K562 (cell line): ENCODE data around the gene CMSS1. TPM values are rescaled to one million over a fixed set of nuclear protein-coding genes. Genes with fewer than 3 reads are reported as not detected.

Experiments
- ATAC-seq: fragments of 200-7000 bp; cut with Tn5 transposase; 3 replicates; pipeline ENCODE4 v1.9.1; 2020; ENCODE audit warnings: moderate library complexity
- BruUV-seq: library from RNA; stranded (reverse); fragments of 400-500 nt; replicated peaks from 2 replicates; lab custom pipeline; 2021; lab: Mats Ljungman, UMichigan
- CTCF ChIA-PET: fragments of 300-600 bp; formaldehyde crosslinking; extraction: SDS; loops from one replicate; lab custom pipeline; 2021; ENCODE audit warnings: low intra/inter-chr PET ratio; lab: Yijun Ruan, JAX
- POLR2A ChIA-PET: fragments of 300-600, 350-650 bp; sonication (Branson Sonifier 250); formaldehyde crosslinking; extraction: SDS; loops from one replicate; lab custom pipeline; 2021; ENCODE audit warnings: antibody characterized with exemption, inconsistent platforms; lab: Yijun Ruan, JAX
- DNase-seq, 4 experiments: peaks; one replicate each; pipeline versions ENCODE4 v3.0.0 to v3.0.0-alpha.2; 2011 to 2018; ENCODE audit warnings: low spot score in 3 of 4, mixed read lengths in 3 of 4; ENCODE audit errors: extremely low read depth in 1 of 4
- FAIRE-seq: peaks from 2 replicates; lab custom pipeline; 2011; peaks lifted over from hg19 to GRCh38; lab: Jason Lieb, UNC
- H2AFZ ChIP-seq: 2 replicates; pipeline ENCODE4 v1.6.0; 2011; ENCODE audit warnings: low read depth, low read length, control low read depth, inconsistent platforms
- H3K27ac ChIP-seq: fragments of 200-600 bp; 3 replicates; pipeline ENCODE4 v1.8.0; 2011; ENCODE audit warnings: low read depth, mild to moderate bottlenecking, control low read depth, inconsistent platforms, low read length, moderate library complexity, mixed read lengths; ENCODE audit errors: extremely low read depth
- H3K27me3 ChIP-seq, 2 experiments: fragments of 300-600 bp in 1 of 2; 2 replicates in 1 of 2; 3 replicates in 1 of 2; pipeline versions ENCODE4 v1.6.0 to v1.8.0; 2011; ENCODE audit warnings: inconsistent platforms in 2 of 2, low read length in 2 of 2, mild to moderate bottlenecking in 1 of 2, mixed read lengths in 1 of 2, moderate library complexity in 1 of 2; ENCODE audit not compliant: control insufficient read depth in 2 of 2, insufficient read depth in 2 of 2
- H3K36me3 ChIP-seq: fragments of 300-600 bp; 3 replicates; pipeline ENCODE4 v1.8.0; 2011; ENCODE audit warnings: mild to moderate bottlenecking, low read length, inconsistent platforms; ENCODE audit not compliant: control insufficient read depth, insufficient read depth
- H3K4me1 ChIP-seq, 2 experiments: fragments of 200-600 bp in 1 of 2; replicated peaks in 1 of 2; 2 replicates in 1 of 2; 3 replicates in 1 of 2; pipeline versions ENCODE4 v1.5.1 to v1.8.0; 2011; ENCODE audit warnings: inconsistent platforms in 2 of 2, low read length in 2 of 2, mild to moderate bottlenecking in 1 of 2, mixed read lengths in 1 of 2, moderate library complexity in 1 of 2; ENCODE audit not compliant: control insufficient read depth in 2 of 2, insufficient read depth in 2 of 2
- H3K4me2 ChIP-seq: 2 replicates; pipeline ENCODE4 v1.6.1; 2011; ENCODE audit warnings: low read length, control low read depth, inconsistent platforms, mixed read lengths; ENCODE audit not compliant: insufficient read depth
- H3K4me3 ChIP-seq: fragments of 200-600 bp; sonication (generic), shearing (Covaris generic); 2 replicates; pipeline ENCODE4 v1.5.1; 2016; ENCODE audit warnings: control low read depth, inconsistent platforms
- H3K79me2 ChIP-seq: fragments of 200-600 bp; 3 replicates; pipeline ENCODE4 v1.8.0; 2011; ENCODE audit warnings: low read length, inconsistent platforms; ENCODE audit not compliant: control insufficient read depth, insufficient read depth
- H3K9ac ChIP-seq, 2 experiments: 2 replicates each; pipeline versions ENCODE4 v1.6.0 to v1.6.1; 2011; ENCODE audit warnings: low read depth in 2 of 2, low read length in 2 of 2, control low read depth in 1 of 2, inconsistent platforms in 1 of 2, mild to moderate bottlenecking in 1 of 2, mixed read lengths in 1 of 2; ENCODE audit not compliant: insufficient read depth in 1 of 2
- H3K9me1 ChIP-seq: one replicate; pipeline ENCODE4 v1.6.0; 2011; ENCODE audit warnings: inconsistent platforms, mild to moderate bottlenecking, low read length, moderate library complexity; ENCODE audit not compliant: control insufficient read depth, insufficient read depth
- H3K9me3 ChIP-seq: replicated peaks from 2 replicates; pipeline ENCODE4 v1.5.1; 2011; ENCODE audit warnings: low read depth, low read length, inconsistent platforms; ENCODE audit not compliant: control insufficient read depth, insufficient read depth
- H4K20me1 ChIP-seq: replicated peaks from 2 replicates; pipeline ENCODE4 v1.6.1; 2011; ENCODE audit warnings: low read length, inconsistent platforms, mixed read lengths; ENCODE audit not compliant: control insufficient read depth, insufficient read depth
- ARHGAP35 ChIP-seq: fragments of 450-650 bp; IDR thresholded peaks from 2 replicates; pipeline ENCODE4 v1.6.1; 2018; ENCODE audit not compliant: partially characterized antibody
- CEBPB ChIP-seq: fragments of 450-650 bp; IDR thresholded peaks from 2 replicates; pipeline ENCODE4 v1.6.1; 2016; ENCODE audit warnings: missing genetic modification characterization, missing compliant biosample characterization
- CEBPG ChIP-seq, 3 experiments: fragments of 200-800 bp in 1 of 3; sonication (Bioruptor generic) in 1 of 3; sonication (generic) in 1 of 3; formaldehyde crosslinking in 1 of 3; IDR thresholded peaks in 2 of 3; conservative IDR thresholded peaks in 1 of 3; 2 replicates each; pipeline versions ENCODE4 v1.6.1 to v1.8.0; 2016 to 2022; ENCODE audit warnings: missing compliant biosample characterization in 2 of 3, missing genetic modification characterization in 2 of 3, mild to moderate bottlenecking in 1 of 3, missing genetic modification reagents in 1 of 3
- FOXA1 ChIP-seq: fragments of 450-650 bp; IDR thresholded peaks from 2 replicates; pipeline ENCODE4 v1.6.1; 2016; ENCODE audit warnings: mild to moderate bottlenecking, borderline replicate concordance
- KLF6 ChIP-seq: fragments of 250-450 bp; sonication (Bioruptor Pico); IDR thresholded peaks from 2 replicates; pipeline ENCODE4 v1.4.0; 2020; ENCODE audit warnings: mild to moderate bottlenecking, moderate library complexity, borderline replicate concordance
- TAF1 ChIP-seq: IDR thresholded peaks from 2 replicates; pipeline ENCODE4 v1.6.1; 2011; ENCODE audit warnings: mild to moderate bottlenecking, low read length, moderate library complexity; ENCODE audit not compliant: insufficient read depth, control insufficient read depth, severe bottlenecking; ENCODE audit errors: extremely low read depth
- XRCC5 ChIP-seq: fragments of 200-400 bp; formaldehyde crosslinking; IDR thresholded peaks from 2 replicates; pipeline ENCODE4 v1.6.1; 2017; ENCODE audit warnings: low read depth, mild to moderate bottlenecking, low read length
- ZC3H11A ChIP-seq: IDR thresholded peaks from 2 replicates; pipeline ENCODE4 v1.6.1; 2012; ENCODE audit warnings: low read depth, low read length, improper control_type of control experiment
- ZNF263 ChIP-seq: sonication (generic); formaldehyde crosslinking; IDR thresholded peaks from 2 replicates; pipeline ENCODE4 v1.8.0; 2022; ENCODE audit warnings: mild to moderate bottlenecking, missing genetic modification reagents, borderline replicate concordance
- WGBS: fragments of 100-300 bp; shearing (Covaris generic); methylation state at CpG from one replicate; pipeline ENCODE4 v1.1.6; 2016; ENCODE audit warnings: low coverage, mixed read lengths; ENCODE audit not compliant: insufficient coverage; ENCODE audit errors: missing lambda C conversion rate; 5-methylcytosine and 5-hydroxymethylcytosine counted together
- in situ Hi-C: fragments of 300-500 bp; cut with MboI; formaldehyde crosslinking; loops from 4 replicates; pipeline ENCODE4 v1.15.0; 2018; ENCODE audit warnings: inconsistent platforms, mixed read lengths
- intact Hi-C: fragments of 100-400 bp; cut with micrococcal nuclease; formaldehyde crosslinking; loops from 2 replicates; pipeline ENCODE4 v1.14.2; 2022
- polyA plus RNA-seq, 8 experiments: library from polyadenylated mRNA; depleted of rRNA in 4 of 8; stranded (reverse) in 5 of 8; unstranded in 3 of 8; fragments of >200 nt; fragmentation: Nextera tagmentation in 2 of 8; fragmentation: Illumina TruSeq in 1 of 8; extraction: Ambion mirVana in 2 of 8; extraction: Trizol in 1 of 8; gene quantifications; 2 replicates each; pipeline versions ENCODE4 v1.2.1 to v1.2.3, GENCODE V29; 2011 to 2014; ENCODE audit warnings: inconsistent platforms in 1 of 8, missing spikeins in 1 of 8
- total RNA-seq, 7 experiments: library from RNA; depleted of rRNA in 6 of 7; stranded (reverse); fragments of >200 nt in 6 of 7; fragmentation: Illumina TruSeq in 2 of 7; extraction: Trizol in 2 of 7; gene quantifications; 2 replicates each; pipeline versions ENCODE4 v1.2.1 to v1.2.3, GENCODE V29; 2011 to 2021; ENCODE audit warnings: low replicate concordance in 1 of 7
- TF ChIP-seq, protein P1 (sequence below), 2 experiments: fragments of 450-650 bp in 1 of 2; sonication (generic) in 1 of 2; formaldehyde crosslinking in 1 of 2; IDR thresholded peaks in 1 of 2; conservative IDR thresholded peaks in 1 of 2; 2 replicates each; pipeline versions ENCODE4 v1.6.1 to v1.8.1; 2016 to 2023; ENCODE audit warnings: mild to moderate bottlenecking in 2 of 2, moderate library complexity in 2 of 2, inconsistent platforms in 1 of 2, missing genetic modification reagents in 1 of 2

CMSS1 gene
- total and polyA plus RNA-seq, 9 of the 15 experiments (the other 6 are each of a cell fraction or from before 2014, with no cell fraction given) = 46.9 to 109 (median 72.3) TPM

DNA sequence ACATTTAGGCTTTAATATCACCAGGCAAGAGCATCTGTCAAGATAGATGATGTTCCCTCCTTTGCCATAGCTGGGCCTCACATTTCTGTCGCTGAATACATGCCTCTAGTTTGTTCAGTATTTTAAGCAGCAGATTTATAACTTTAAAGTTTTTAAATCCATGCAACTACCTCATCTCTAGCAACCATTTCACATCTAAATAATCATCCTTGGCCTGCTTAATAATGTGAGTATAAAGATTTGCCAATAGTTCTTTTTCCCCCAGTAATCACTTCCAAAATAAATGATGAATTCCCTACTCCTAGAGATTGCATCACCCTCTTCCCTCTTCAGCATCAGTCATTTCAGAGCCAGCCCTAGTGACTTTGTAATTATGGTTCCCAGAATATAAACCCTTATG lies 332.8 kb downstream of the CMSS1 start:
- POLR2A ChIA-PET = no interaction called here
- FAIRE-seq = no peak
- BruUV-seq = no TSS peak

DNA sequence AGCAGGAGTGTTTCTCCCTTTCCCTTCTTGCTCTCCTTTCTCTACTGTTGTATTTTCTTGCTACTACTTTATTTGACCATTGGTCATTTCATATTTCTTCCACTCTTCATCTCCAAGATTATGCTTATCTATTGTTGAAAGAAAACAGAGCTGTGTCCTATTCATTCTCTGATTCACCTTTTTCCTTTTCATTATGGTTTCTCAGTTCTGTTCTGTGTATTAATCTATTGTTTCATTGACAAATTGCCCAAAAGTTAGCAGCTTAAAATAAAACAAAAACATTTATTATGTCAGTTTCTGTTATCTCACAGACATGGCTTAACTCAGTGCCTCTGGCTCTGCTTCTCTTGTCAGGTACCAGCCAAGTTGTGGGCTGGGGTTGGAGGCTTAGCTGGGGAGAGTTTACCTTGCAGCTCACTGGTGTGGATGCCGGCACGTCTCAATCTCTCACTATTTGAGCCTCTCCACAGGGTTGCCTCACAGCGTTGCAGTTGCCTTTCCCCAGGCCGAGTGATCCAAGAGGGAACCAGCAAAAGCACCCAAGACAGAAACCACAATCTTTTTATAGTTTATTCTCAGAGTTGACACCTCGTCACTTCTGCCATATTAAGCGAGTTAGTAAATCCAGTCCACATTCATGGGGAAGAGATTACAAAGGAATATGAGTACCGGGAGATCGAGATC lies 333.5 kb downstream of the CMSS1 start:
- H3K36me3 ChIP-seq = peaks cover 25% of the 10 kb centered on the region; the same call in 2 of the 3 replicates
- H3K79me2 ChIP-seq = no peaks in the 10 kb centered on the region
- no TSS peak for BruUV-seq
- H3K9ac ChIP-seq = no peak overlapping the region
- no peak overlapping the region for H3K4me3 ChIP-seq
- intact Hi-C loops (no loop called here), in situ Hi-C loops (no loop called here)
- no peak for ATAC-seq
- no peak overlapping the region for H3K27ac ChIP-seq
- no peak for FAIRE-seq
- H3K4me1 ChIP-seq = no peaks in the 10 kb centered on the region
- H3K27me3 ChIP-seq = no peaks in the 10 kb centered on the region
- ChIA-PET POLR2A (no interaction called here), CTCF (no interaction called here)
- H2AFZ ChIP-seq = no peak overlapping the region
- no peak for DNase-seq
- H3K4me2 ChIP-seq = no peak overlapping the region
- no peaks in the 10 kb centered on the region for H3K9me1 ChIP-seq
- no peak for TF ChIP-seq KLF6 (CRISPR knock-in tag)
- no peak for TF ChIP-seq ARHGAP35
- no peak for TF ChIP-seq FOXA1
- no peak for TF ChIP-seq XRCC5
- no peak for TF ChIP-seq ZNF263
- TF ChIP-seq ZC3H11A = no peak
- WGBS = 92% methylated on average over 7 of the region's 8 CpGs
- peaks cover 5% of the 10 kb centered on the region for H3K9me3 ChIP-seq
- no peaks in the 10 kb centered on the region for H4K20me1 ChIP-seq

More for the DNA sequence above, 332.8 kb downstream of the CMSS1 start:
- Histone ChIP-seq H3K36me3 (peaks cover 25% of the 10 kb centered on the region; the same call in 2 of the 3 replicates), H2AFZ (no peak overlapping the region), H4K20me1 (no peaks in the 10 kb centered on the region), H3K9me3 (peaks cover 5% of the 10 kb centered on the region), H3K27me3 (no peaks in the 10 kb centered on the region), H3K9ac (no peak overlapping the region), H3K9me1 (no peaks in the 10 kb centered on the region), H3K27ac (no peak overlapping the region), H3K4me2 (no peak overlapping the region), H3K4me1 (no peaks in the 10 kb centered on the region)
- no peak for ATAC-seq
- in situ Hi-C loops = no loop called here
- CTCF ChIA-PET = no interaction called here
- WGBS = 64% methylated on average over 1 of the region's 1 CpG
- TF ChIP-seq CEBPG (CRISPR knock-in tag; IDR thresholded peaks at IDR 0.05) (no peak), CEBPG (tag; conservative IDR thresholded peaks at IDR 0.05 in 1 of 2, IDR thresholded peaks at IDR 0.05 in 1 of 2) (peak; percentile 48 to 75), CEBPB (tag) (peak; percentile 22; the same call in 1 of the 2 replicates), TAF1 (no peak)
- TF ChIP-seq, protein P1, sequence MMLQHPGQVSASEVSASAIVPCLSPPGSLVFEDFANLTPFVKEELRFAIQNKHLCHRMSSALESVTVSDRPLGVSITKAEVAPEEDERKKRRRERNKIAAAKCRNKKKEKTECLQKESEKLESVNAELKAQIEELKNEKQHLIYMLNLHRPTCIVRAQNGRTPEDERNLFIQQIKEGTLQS (IDR thresholded peaks at IDR 0.05) = peak; percentile 65
- TF ChIP-seq, protein P1 (CRISPR knock-in tag; conservative IDR thresholded peaks at IDR 0.05) = no peak
- TF ChIP-seq, all 486 proteins: peak for 3
- Histone ChIP-seq H3K4me3 (no peak overlapping the region), H3K79me2 (no peaks in the 10 kb centered on the region)
- intact Hi-C loops = no loop called here
- DNase-seq = no peak
